Liver (tissue), 3 donors: ENCODE results near the gene CALHM5.
A peak's percentile ranks its signal among the peaks of the same experiment; 100 is the strongest.

Experiments
- ATF3 ChIP-seq: IDR thresholded peaks from 2 replicates; pipeline ENCODE4 v1.6.1; 2016; ENCODE audit warnings: antibody characterized with exemption
- CTCF ChIP-seq: fragments of 150-350 bp; IDR thresholded peaks from 2 replicates; pipeline ENCODE4 v1.5.1; 2017; ENCODE audit warnings: improper control_type of control experiment, low read depth, low read length; ENCODE audit not compliant: missing input control
- GABPA ChIP-seq, 2 donors: IDR thresholded peaks in 1 of 2; conservative IDR thresholded peaks in 1 of 2; 2 replicates each; pipeline ENCODE4 v1.6.1; 2016; ENCODE audit warnings: antibody characterized with exemption in 2 of 2, mild to moderate bottlenecking in 1 of 2, moderate library complexity in 1 of 2
- RXRA ChIP-seq, 2 donors: IDR thresholded peaks; 2 replicates each; pipeline ENCODE4 v1.6.1; 2017 to 2018; ENCODE audit warnings: antibody characterized with exemption in 2 of 2, mild to moderate bottlenecking in 1 of 2
- YY1 ChIP-seq: IDR thresholded peaks from 2 replicates; pipeline ENCODE4 v1.6.1; 2016; ENCODE audit warnings: antibody characterized with exemption, mild to moderate bottlenecking
- donor health status: healthy.
- donor health status: healthy.

- TF ChIP-seq YY1, result no peak
- peak; percentile 73 for TF ChIP-seq CTCF
- no peak for TF ChIP-seq RXRA (IDR thresholded peaks at IDR 0.05)
- TF ChIP-seq ATF3, result no peak
- TF ChIP-seq GABPA (IDR thresholded peaks at IDR 0.05 in 1 of 2, conservative IDR thresholded peaks at IDR 0.05 in 1 of 2), result no peak
Observed at GRCh38 chr6:116536216-116536621, 24.8 kb downstream of the CALHM5 start.
